PFSK-1 (cell line): ENCODE results near the gene USP43.

Source experiments
- FOXP2 ChIP-seq: optimal IDR thresholded peaks from 2 replicates; pipeline ENCODE3; 2011; ENCODE audit warnings: borderline replicate concordance, control low read depth, inconsistent platforms; ENCODE audit not compliant: insufficient read depth; ENCODE audit errors: extremely low read length, extremely low read depth
- POLR2AphosphoS5 ChIP-seq: IDR thresholded peaks from 2 replicates; pipeline ENCODE4 v1.6.1; 2012; ENCODE audit warnings: low read depth, mild to moderate bottlenecking, control low read depth, low read length, moderate library complexity
- SIN3A ChIP-seq: IDR thresholded peaks from 2 replicates; pipeline ENCODE4 v1.6.1; 2012; ENCODE audit warnings: mild to moderate bottlenecking, low read length, moderate library complexity, borderline replicate concordance; ENCODE audit not compliant: insufficient read depth
- TAF1 ChIP-seq: IDR thresholded peaks from 2 replicates; pipeline ENCODE4 v1.6.1; 2012; ENCODE audit warnings: low read length, control low read depth, borderline replicate concordance; ENCODE audit not compliant: insufficient read depth
- TF ChIP-seq, protein P1 (sequence below), 2 experiments: IDR thresholded peaks; 2 replicates each; pipeline versions ENCODE4 v1.6.1 to v1.8.0; 2011 to 2012; ENCODE audit warnings: low read depth in 2 of 2, low read length in 2 of 2, control low read depth in 1 of 2, inconsistent platforms in 1 of 2, mild to moderate bottlenecking in 1 of 2, moderate library complexity in 1 of 2; ENCODE audit not compliant: insufficient read depth in 1 of 2

The USP43 gene

DNA sequence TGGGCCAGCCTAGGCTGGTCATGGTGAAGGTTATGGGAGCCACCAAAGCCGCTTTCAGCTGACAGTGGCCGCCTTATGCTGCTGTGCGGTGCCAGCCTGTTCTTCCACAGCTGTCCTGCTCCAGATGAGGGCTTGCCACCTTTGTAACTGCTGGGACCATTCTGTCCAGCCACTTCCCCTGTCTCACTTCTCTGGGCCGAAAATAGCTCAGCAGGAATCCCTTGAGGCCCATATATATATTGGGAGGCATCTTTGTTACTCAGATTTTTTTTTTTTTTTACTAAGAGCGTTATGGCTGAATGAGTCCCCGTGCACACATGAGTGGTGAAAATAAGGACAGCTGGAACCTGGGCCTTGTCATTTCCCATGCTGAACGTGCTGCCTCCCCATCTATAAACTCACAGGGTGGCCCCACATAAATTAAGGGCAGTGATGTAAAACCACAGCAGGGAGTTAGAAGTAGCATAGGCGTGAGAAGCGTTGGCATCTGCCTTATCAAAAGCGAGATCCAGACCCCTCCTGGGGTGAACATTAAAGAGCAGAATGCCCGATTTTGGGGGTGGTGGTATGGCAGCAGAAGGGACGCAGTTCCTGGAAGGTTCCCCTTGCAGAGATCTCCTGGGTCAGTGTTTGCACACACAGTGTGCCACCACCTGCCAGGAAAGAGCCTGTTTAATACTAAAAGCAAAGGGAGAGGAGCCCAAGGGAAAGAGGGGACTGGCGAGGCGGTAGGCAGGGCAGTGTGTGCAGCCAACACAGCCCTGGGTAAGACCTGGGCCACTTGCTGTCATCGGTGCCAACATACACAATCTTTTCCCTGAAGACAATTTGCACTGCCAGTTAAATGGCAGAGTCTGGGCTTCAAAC lies 57.8 kb downstream of the USP43 start:
- no peak for TF ChIP-seq FOXP2
- TF ChIP-seq, protein P1, sequence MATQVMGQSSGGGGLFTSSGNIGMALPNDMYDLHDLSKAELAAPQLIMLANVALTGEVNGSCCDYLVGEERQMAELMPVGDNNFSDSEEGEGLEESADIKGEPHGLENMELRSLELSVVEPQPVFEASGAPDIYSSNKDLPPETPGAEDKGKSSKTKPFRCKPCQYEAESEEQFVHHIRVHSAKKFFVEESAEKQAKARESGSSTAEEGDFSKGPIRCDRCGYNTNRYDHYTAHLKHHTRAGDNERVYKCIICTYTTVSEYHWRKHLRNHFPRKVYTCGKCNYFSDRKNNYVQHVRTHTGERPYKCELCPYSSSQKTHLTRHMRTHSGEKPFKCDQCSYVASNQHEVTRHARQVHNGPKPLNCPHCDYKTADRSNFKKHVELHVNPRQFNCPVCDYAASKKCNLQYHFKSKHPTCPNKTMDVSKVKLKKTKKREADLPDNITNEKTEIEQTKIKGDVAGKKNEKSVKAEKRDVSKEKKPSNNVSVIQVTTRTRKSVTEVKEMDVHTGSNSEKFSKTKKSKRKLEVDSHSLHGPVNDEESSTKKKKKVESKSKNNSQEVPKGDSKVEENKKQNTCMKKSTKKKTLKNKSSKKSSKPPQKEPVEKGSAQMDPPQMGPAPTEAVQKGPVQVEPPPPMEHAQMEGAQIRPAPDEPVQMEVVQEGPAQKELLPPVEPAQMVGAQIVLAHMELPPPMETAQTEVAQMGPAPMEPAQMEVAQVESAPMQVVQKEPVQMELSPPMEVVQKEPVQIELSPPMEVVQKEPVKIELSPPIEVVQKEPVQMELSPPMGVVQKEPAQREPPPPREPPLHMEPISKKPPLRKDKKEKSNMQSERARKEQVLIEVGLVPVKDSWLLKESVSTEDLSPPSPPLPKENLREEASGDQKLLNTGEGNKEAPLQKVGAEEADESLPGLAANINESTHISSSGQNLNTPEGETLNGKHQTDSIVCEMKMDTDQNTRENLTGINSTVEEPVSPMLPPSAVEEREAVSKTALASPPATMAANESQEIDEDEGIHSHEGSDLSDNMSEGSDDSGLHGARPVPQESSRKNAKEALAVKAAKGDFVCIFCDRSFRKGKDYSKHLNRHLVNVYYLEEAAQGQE (IDR thresholded peaks at IDR 0.05; ENCODE audit: insufficient read depth in 1 of 2, low read depth in 2 of 2, low read length in 2 of 2), result no peak
- TF ChIP-seq TAF1, result no peak

DNA sequence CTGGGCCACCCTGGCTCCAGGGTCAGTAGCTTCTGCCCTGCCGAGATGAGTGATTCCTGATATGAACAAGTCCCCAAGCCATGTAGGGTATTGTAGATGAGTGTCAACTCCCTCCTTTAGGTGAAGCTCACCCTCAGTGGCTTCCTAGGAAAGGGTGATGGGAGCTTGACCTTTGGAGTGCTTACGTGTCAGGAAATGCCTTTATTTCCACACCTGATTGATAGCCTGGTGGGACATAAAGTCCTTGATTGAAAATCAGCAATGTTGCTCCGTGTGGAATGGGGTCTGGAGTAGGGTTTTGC lies 58.4 kb downstream of the USP43 start:
- TF ChIP-seq TAF1, result no peak

DNA sequence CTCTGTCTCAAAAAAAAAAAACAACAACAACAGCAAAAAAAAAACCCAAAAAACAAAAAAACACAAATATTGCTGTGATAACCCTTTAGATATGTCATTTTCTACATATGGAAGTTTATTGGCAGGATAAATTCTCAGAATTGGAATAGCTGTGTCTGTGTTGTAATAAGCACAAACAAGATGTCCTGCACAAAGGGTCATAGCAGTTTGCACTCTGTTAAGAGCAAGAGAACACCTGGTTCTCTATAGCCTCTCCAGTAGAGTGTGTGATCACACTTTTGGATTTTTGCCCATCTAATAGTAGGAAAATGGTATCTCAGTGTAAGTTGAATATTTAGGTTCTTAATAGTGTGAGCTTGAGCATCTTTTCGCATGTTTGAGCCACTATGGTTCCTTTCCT lies 60.4 kb downstream of the USP43 start:
- TF ChIP-seq, protein P1 (IDR thresholded peaks at IDR 0.05; ENCODE audit: insufficient read depth in 1 of 2, low read depth in 2 of 2, low read length in 2 of 2), result no peak
- TF ChIP-seq FOXP2 (no peak), TAF1 (no peak), POLR2AphosphoS5 (no peak), SIN3A (no peak)

DNA sequence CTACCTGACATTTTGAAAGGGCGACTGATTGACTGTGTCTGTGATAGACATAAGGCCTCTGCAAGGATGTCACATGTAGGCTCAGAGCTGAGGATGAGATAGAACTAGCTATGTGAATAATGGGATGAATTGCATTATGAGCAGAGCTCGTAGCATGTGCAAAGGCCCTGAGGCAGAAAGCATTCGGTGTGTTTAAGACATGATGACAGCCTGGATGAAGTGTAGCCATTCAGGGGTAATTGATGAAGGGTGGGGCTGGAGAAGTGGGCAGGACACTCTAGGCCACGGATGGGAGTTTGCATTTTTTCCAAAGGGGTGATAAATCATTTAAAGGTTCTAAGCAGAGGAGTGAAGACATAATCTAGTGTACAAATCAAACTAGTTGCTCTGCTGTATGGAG lies 62.6 kb downstream of the USP43 start:
- TF ChIP-seq FOXP2 (no peak), POLR2AphosphoS5 (no peak), SIN3A (no peak), TAF1 (no peak)
- TF ChIP-seq, protein P1 (IDR thresholded peaks at IDR 0.05; ENCODE audit: insufficient read depth in 1 of 2, low read depth in 2 of 2, low read length in 2 of 2), result no peak

DNA sequence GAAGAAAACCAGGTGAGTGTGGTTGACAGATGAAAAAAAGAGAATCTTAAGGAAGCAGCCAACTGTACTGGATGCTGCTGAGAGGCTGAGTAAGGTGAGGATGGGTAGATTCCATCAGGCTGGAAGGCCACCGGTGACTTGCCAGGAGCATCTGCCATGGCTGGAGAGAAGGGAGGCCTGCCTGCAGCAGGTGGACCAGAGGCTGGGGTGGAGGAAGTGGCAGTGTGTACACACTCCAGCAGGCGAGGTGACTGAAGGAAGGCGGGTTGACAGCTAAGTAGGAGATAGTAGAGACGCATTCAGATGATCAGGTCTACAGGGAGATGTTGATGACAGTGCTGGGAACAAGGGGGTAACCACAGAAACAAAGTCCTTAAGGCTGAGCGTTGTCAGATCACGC lies 69.5 kb downstream of the USP43 start:
- TF ChIP-seq TAF1, result no peak
- TF ChIP-seq POLR2AphosphoS5, result no peak
- no peak for TF ChIP-seq FOXP2
- TF ChIP-seq SIN3A, result no peak
- TF ChIP-seq, protein P1 (IDR thresholded peaks at IDR 0.05; ENCODE audit: insufficient read depth in 1 of 2, low read depth in 2 of 2, low read length in 2 of 2), result no peak
